ENCODE measurements around the gene SAMD14. TPM values are rescaled to one million over a fixed set of nuclear protein-coding genes. Genes with fewer than 3 reads are reported as not detected.

The SAMD14 gene
- total RNA-seq, 1 experiment from 2014 or later: 5.9 TPM

DNA sequence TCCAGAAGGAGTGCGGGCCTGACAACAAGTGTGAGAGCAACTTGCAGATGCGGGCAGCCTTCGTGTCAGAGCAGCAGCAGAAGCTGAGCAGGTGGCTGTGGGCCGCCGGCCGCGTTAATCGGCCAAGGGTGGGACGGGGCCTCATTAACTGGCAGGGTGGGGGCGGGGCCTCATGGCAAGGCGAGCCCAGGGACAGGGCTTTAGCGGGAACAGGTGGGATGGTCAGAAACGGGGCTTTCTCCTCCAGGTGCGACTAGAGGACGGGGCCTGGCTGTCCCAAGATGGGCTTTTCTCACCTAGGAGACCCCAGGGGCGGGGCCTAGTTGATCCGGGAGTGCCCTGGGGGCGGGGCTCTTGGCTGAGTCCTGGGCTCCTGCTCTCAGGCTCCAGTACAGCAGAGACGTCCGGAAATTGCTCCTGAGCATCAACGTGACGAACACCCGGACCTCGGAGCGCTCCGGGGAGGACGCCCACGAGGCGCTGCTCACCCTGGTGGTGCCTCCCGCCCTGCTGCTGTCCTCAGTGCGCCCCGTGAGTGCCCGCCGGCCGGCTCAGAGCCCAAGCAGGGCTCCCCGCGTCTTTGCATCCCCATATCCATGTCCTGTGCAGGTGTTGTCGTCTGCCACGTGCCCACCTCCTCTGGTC, 53.2 kb downstream of the SAMD14 start:
- Mint-ChIP-seq H3K4me3 (no peak overlapping the region), H3K27ac (no peak overlapping the region), H3K9me3 (no peaks in the 10 kb centered on the region), H3K4me1 (peaks cover 11% of the 10 kb centered on the region), H3K36me3 (peaks cover 33% of the 10 kb centered on the region), H3K27me3 (ENCODE audit: low read depth) (no peaks in the 10 kb centered on the region)
- POLR2A ChIA-PET: interaction anchor here (0.5 to 1.1 kb wide), 2 partner anchors 17 to 24 kb away, joined by 3 to 7 read pairs; no protein-coding TSS in a partner anchor
- DNase-seq (ENCODE audit: low spot score) (peak; percentile 81), ATAC-seq (peak; percentile 81)
- CTCF ChIA-PET: interaction anchor here (1.0 to 5.0 kb wide), 6 partner anchors 10 to 21 kb away, joined by 3 to 67 read pairs (median 10); partner anchors contain the start of gene ITGA3
- TF ChIP-seq TEAD4 (CRISPR knock-in tag; IDR thresholded peaks at IDR 0.05) (no peak), KAT7 (CRISPR knock-in tag; IDR thresholded peaks at IDR 0.05; ENCODE audit: borderline replicate concordance) (no peak), ZBTB21 (CRISPR knock-in tag; IDR thresholded peaks at IDR 0.05; ENCODE audit: borderline replicate concordance) (no peak), EMX1 (CRISPR knock-in tag; IDR thresholded peaks at IDR 0.05) (no peak), RELA (CRISPR knock-in tag; IDR thresholded peaks at IDR 0.05; ENCODE audit: borderline replicate concordance) (no peak), TEAD1 (CRISPR knock-in tag; IDR thresholded peaks at IDR 0.05) (0 out of 2 replicates have a peak, but pooled peaks have one; percentile 14), JUN (CRISPR knock-in tag; IDR thresholded peaks at IDR 0.05) (no peak), PRRX2 (CRISPR knock-in tag; IDR thresholded peaks at IDR 0.05) (no peak), IRF2 (CRISPR knock-in tag; IDR thresholded peaks at IDR 0.05; ENCODE audit: borderline replicate concordance, low read depth) (no peak), TP53 (CRISPR knock-in tag; IDR thresholded peaks at IDR 0.05) (no peak), ZNF232 (CRISPR knock-in tag; IDR thresholded peaks at IDR 0.05) (no peak), ZNF121 (CRISPR knock-in tag; IDR thresholded peaks at IDR 0.05) (no peak)
- TF ChIP-seq, protein P1, sequence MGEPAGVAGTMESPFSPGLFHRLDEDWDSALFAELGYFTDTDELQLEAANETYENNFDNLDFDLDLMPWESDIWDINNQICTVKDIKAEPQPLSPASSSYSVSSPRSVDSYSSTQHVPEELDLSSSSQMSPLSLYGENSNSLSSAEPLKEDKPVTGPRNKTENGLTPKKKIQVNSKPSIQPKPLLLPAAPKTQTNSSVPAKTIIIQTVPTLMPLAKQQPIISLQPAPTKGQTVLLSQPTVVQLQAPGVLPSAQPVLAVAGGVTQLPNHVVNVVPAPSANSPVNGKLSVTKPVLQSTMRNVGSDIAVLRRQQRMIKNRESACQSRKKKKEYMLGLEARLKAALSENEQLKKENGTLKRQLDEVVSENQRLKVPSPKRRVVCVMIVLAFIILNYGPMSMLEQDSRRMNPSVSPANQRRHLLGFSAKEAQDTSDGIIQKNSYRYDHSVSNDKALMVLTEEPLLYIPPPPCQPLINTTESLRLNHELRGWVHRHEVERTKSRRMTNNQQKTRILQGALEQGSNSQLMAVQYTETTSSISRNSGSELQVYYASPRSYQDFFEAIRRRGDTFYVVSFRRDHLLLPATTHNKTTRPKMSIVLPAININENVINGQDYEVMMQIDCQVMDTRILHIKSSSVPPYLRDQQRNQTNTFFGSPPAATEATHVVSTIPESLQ (CRISPR knock-in tag; IDR thresholded peaks at IDR 0.05): no peak
- TF ChIP-seq, protein P2, sequence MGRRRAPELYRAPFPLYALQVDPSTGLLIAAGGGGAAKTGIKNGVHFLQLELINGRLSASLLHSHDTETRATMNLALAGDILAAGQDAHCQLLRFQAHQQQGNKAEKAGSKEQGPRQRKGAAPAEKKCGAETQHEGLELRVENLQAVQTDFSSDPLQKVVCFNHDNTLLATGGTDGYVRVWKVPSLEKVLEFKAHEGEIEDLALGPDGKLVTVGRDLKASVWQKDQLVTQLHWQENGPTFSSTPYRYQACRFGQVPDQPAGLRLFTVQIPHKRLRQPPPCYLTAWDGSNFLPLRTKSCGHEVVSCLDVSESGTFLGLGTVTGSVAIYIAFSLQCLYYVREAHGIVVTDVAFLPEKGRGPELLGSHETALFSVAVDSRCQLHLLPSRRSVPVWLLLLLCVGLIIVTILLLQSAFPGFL (CRISPR knock-in tag; IDR thresholded peaks at IDR 0.05; ENCODE audit: borderline replicate concordance): no peak
- TF ChIP-seq, protein P3, sequence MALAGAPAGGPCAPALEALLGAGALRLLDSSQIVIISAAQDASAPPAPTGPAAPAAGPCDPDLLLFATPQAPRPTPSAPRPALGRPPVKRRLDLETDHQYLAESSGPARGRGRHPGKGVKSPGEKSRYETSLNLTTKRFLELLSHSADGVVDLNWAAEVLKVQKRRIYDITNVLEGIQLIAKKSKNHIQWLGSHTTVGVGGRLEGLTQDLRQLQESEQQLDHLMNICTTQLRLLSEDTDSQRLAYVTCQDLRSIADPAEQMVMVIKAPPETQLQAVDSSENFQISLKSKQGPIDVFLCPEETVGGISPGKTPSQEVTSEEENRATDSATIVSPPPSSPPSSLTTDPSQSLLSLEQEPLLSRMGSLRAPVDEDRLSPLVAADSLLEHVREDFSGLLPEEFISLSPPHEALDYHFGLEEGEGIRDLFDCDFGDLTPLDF (CRISPR knock-in tag; IDR thresholded peaks at IDR 0.05): no peak
- TF ChIP-seq, protein P4, sequence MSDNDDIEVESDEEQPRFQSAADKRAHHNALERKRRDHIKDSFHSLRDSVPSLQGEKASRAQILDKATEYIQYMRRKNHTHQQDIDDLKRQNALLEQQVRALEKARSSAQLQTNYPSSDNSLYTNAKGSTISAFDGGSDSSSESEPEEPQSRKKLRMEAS (CRISPR knock-in tag; IDR thresholded peaks at IDR 0.05): peak; percentile 84
- TF ChIP-seq, protein P5, sequence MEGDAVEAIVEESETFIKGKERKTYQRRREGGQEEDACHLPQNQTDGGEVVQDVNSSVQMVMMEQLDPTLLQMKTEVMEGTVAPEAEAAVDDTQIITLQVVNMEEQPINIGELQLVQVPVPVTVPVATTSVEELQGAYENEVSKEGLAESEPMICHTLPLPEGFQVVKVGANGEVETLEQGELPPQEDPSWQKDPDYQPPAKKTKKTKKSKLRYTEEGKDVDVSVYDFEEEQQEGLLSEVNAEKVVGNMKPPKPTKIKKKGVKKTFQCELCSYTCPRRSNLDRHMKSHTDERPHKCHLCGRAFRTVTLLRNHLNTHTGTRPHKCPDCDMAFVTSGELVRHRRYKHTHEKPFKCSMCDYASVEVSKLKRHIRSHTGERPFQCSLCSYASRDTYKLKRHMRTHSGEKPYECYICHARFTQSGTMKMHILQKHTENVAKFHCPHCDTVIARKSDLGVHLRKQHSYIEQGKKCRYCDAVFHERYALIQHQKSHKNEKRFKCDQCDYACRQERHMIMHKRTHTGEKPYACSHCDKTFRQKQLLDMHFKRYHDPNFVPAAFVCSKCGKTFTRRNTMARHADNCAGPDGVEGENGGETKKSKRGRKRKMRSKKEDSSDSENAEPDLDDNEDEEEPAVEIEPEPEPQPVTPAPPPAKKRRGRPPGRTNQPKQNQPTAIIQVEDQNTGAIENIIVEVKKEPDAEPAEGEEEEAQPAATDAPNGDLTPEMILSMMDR (IDR thresholded peaks at IDR 0.05): no peak
- TF ChIP-seq, protein P6, sequence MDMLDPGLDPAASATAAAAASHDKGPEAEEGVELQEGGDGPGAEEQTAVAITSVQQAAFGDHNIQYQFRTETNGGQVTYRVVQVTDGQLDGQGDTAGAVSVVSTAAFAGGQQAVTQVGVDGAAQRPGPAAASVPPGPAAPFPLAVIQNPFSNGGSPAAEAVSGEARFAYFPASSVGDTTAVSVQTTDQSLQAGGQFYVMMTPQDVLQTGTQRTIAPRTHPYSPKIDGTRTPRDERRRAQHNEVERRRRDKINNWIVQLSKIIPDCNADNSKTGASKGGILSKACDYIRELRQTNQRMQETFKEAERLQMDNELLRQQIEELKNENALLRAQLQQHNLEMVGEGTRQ (CRISPR knock-in tag; IDR thresholded peaks at IDR 0.05): no peak

DNA sequence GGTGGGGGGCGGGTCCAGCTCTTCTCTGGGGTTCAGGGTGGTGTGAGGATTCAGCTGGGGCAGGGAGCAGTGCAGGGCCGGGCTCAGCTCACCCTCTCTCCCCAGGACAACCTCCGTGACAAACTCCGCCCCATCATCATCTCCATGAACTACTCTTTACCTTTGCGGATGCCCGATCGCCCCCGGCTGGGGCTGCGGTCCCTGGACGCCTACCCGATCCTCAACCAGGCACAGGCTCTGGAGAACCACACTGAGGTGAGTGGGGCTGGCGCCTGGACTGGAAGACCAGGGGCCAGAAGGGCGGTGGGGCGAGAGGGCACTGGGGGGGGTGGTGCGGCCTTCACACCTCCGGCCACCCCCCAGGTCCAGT, 53.8 kb downstream of the SAMD14 start:
- ATAC-seq: peak; percentile 5
- POLR2A ChIA-PET: no interaction called here
- Mint-ChIP-seq H3K4me1 (peaks cover 11% of the 10 kb centered on the region), H3K9me3 (peaks cover 1% of the 10 kb centered on the region), H3K36me3 (peaks cover 36% of the 10 kb centered on the region), H3K27ac (no peak overlapping the region), H3K4me3 (no peak overlapping the region), H3K27me3 (ENCODE audit: low read depth) (no peaks in the 10 kb centered on the region)
- CTCF ChIA-PET: interaction anchor here (1.5 to 5.0 kb wide), 4 partner anchors 11 to 20 kb away, joined by 4 to 67 read pairs (median 10); partner anchors contain the start of gene ITGA3
- no peak for DNase-seq (ENCODE audit: low spot score)
- TF ChIP-seq TCF7 (CRISPR knock-in tag; IDR thresholded peaks at IDR 0.05; ENCODE audit: low read depth) (no peak), TEAD4 (CRISPR knock-in tag; IDR thresholded peaks at IDR 0.05) (no peak), TEAD1 (CRISPR knock-in tag; IDR thresholded peaks at IDR 0.05) (no peak), ATF1 (CRISPR knock-in tag; IDR thresholded peaks at IDR 0.05) (no peak), NFYB (CRISPR knock-in tag; conservative IDR thresholded peaks at IDR 0.05; ENCODE audit: low read depth) (no peak), FOXJ3 (CRISPR knock-in tag; IDR thresholded peaks at IDR 0.05; ENCODE audit: borderline replicate concordance) (no peak), ZBTB21 (CRISPR knock-in tag; IDR thresholded peaks at IDR 0.05; ENCODE audit: borderline replicate concordance) (no peak), IRF2 (CRISPR knock-in tag; IDR thresholded peaks at IDR 0.05; ENCODE audit: borderline replicate concordance, low read depth) (no peak), MYBL2 (CRISPR knock-in tag; IDR thresholded peaks at IDR 0.05) (no peak), HMGA2 (CRISPR knock-in tag; IDR thresholded peaks at IDR 0.05) (no peak), ZNF396 (CRISPR knock-in tag; IDR thresholded peaks at IDR 0.05; ENCODE audit: borderline replicate concordance) (no peak)
- TF ChIP-seq, protein P7, sequence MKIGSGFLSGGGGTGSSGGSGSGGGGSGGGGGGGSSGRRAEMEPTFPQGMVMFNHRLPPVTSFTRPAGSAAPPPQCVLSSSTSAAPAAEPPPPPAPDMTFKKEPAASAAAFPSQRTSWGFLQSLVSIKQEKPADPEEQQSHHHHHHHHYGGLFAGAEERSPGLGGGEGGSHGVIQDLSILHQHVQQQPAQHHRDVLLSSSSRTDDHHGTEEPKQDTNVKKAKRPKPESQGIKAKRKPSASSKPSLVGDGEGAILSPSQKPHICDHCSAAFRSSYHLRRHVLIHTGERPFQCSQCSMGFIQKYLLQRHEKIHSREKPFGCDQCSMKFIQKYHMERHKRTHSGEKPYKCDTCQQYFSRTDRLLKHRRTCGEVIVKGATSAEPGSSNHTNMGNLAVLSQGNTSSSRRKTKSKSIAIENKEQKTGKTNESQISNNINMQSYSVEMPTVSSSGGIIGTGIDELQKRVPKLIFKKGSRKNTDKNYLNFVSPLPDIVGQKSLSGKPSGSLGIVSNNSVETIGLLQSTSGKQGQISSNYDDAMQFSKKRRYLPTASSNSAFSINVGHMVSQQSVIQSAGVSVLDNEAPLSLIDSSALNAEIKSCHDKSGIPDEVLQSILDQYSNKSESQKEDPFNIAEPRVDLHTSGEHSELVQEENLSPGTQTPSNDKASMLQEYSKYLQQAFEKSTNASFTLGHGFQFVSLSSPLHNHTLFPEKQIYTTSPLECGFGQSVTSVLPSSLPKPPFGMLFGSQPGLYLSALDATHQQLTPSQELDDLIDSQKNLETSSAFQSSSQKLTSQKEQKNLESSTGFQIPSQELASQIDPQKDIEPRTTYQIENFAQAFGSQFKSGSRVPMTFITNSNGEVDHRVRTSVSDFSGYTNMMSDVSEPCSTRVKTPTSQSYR (CRISPR knock-in tag; IDR thresholded peaks at IDR 0.05): no peak

Data from WTC11 (cell line).